NCI-H146 treated with DMSO at 0.1 percent for 48 hours (cell line): ENCODE measurements around the gene ZFP14.

ENCODE experiments used
- DNase-seq: peaks from one replicate; lab custom pipeline; 2025; ENCODE audit not compliant: unreplicated experiment; lab: John Stamatoyannopoulos, UW

ZFP14 gene

DNA sequence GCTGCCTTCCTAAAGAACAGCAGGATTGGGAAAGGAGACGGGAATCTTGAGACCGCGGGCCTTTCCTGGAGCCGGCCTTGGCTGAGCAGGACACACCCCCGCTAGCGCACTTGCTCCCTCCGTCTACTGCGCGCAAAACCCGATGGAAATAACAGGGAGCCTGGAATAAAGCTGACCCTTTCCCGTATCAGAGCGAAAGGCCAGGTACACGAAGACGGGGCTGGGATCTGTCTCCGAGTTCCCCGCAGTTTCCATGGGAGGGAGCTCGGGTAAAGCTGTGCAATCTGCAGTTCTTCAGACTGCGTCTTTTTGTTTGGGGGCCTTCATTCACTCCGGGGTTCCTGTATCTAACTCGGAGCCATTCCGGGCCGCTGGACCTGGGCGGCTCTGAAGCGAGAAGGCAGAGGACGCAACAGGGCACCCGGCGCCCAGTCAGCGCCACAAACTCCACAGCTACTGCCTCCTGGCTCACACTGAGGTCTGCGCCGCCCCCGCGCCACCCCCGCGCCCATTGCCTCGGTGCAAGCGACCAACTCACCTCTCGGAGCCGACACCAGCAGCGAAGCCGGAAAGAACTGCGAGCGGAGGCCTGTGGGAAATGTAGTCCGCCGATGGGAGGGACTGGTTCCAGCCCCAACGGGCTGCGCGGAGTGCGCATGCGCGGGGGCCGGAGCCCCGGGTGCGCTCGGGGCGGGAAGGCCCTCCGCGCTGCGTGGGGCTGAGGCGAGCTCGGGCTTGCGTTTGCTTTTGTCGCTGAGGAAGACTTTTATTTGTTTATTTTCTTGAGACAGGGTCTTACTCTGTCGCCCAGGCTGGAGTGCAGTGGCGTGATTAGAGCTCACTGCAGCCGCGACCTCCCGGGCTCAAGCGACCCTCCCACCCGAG is at the start of gene ZFP14:
ZFP14 (minus strand) TSS at position 577 of the 885 bp plus-strand sequence. CDS start 11,309 bp downstream, outside the sequence.
- DNase-seq: peak; percentile 90

DNA sequence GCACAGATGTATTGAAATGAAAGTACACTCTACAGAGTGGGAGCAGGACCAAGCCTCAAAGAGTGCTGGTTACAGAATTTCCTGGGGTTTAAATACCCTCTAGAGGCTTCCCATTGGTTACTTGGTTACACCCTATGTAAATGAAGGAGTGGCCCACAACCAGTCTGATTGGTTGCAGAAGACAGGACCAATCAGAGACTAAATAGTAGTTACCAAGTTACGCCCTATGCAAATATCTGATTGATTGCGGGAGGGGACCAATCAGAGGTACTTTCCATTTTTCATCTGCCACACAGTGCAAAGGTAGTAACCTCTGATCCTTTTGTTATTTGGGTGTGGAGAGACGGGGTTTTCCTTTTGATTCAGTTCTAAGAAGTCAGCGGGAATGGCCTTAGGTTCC is 44.9 kb upstream of the ZFP14 start:
- no peak for DNase-seq

DNA sequence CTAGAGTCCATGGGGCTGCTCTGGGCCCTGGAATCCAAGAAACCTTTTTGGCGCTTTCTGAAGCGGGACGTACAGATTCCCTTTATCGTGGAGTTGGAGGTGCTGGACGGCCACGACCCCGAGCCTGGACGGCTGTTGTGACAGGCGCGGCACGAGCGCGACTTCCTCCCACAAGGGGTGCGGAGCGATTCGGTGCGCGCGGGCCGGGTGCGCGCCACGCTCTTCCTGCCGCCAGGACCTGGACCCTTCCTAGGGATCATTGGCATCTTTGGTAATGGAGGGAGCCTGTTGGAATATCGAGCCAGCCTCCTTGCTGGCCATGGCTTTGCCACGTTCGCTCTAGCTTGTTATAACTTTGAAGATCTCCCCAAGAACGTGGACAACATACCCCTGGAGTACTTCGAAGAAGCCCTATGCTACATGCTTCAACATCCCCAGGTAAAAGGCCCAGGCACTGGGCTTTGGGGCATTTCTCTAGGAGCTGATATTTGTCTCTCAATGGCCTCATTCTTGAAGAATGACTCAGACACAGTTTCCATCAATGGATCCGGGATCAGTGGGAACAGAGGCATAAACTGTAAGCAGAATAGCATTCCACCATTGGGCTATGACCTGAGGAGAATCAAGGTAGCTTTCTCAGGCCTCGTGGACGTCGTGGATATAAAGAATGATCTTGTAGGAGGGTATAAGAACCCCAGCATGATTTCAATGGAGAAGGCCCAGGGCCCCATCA is 42.9 kb upstream of the ZFP14 start:
- DNase-seq: no peak

DNA sequence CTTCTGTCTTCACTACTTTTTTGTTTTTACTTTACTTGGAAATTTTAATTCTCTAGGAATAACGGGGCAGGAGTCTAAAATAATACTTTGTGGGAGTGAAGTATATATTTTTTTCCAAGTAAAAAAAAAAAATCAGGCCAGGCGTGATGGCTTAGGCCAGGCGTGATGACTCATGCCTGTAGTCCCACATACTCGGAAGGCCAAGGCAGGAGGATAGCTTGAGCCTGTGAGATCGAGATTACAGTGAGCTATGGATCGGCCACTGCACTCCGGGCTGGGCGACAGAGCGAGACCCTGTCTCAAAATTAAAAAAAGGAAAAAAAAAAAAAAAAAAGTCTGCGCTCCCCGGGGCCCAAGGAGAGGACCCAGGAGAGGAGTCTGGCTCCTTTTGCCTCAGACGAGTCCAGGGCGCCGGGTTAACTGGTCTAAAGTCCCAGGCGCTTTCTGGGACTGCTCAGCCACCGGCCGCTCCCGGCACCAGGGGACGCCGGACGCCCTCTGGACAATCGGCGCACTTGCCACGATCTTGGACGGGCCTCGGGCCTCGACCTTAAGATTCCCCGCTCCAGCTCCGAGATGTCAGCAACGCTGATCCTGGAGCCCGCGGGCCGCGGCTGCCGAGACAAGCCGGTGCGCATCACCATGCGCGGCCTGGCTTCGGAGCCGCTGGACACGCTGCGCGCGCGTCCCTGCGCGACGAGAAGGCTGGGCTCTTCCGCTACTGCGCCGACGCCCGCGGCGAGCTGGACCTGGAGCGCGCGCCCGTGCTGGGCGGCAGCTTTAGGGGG is 42.2 kb upstream of the ZFP14 start:
- no peak for DNase-seq

DNA sequence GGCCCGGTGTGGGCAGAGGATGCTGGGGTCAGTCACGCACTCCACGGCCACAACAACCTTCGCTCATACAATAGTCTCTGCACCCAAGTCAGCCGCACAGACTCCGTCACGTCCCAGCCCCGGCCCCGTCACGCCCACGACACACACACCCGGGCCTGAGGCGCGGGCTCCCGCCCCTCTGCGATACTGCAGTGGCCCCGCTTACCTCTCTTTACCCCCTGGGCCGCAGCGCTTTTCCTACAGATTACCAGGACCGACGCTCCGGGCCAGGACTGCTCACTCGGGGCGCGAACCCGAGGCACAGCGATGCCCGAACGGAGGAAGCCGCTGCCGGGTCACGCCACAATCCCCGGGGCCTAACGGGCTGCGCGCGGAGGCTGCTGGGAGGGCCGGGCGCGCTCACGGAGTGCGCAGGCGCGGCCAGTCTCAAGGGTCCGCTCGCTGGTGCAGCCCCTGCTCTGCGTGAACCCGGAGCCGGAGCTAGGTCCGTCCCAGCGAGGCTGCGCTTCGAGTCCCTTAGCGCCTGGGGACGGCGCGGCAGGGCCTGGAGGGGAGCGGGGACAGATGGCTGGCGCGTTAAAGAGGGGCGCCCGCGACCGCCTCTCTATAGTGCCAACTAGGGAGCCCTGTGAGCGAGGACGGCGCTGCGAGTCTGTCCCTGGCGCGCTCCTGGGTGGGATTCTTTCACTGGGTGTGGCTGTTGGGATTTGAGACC is 39.4 kb upstream of the ZFP14 start, which contains the start of gene ZFP82:
ZFP82 (minus strand) TSS at position 358 of the 715 bp plus-strand sequence. CDS start 8,855 bp downstream, outside the sequence.
- DNase-seq: peak; percentile 29

DNA sequence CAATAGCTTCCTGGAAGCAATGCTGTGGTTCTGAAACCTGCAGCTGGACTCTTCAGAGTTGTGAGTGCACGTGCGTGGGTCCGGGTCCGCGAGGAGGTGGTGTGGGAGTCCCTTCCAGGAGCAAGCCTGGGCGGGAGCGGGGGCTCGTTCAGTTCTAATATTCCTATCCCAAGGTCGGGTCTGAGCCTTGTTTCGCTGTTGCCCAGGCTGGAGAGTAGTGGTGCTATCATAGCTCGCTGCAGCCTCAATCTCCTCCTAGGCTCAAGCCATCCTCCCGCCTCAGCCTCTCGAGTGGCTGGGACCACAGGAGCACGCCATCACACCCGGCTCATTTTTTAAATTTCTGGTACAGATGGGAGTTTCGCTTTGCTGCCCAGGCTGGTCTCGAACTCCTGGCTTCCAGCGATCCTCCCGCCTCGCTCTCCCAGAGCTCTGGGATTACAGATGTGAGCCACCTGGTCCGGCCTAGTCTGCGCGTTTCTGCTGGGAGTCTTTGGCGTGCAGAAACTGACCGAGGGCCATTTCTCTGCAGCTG is 38.8 kb upstream of the ZFP14 start:
- DNase-seq: no peak

DNA sequence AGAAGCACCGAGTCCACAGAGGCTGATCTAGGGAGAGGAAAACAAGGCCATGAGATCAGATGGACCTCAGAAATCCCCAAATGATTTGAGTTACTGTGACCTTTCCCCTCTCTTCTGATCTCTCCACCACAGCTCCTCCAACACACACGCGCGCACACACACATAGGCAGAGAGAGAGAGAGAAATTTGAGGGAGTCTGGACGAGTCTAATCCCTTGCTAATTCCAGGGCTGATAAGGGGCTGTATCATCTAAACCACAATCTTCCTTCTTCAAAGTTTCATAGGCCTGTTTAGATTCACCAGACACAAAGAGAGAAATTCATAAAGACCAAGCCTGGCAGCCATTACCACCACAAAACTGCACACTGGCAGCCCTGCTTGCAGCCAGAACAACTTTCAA is 30.8 kb upstream of the ZFP14 start:
- no peak for DNase-seq

DNA sequence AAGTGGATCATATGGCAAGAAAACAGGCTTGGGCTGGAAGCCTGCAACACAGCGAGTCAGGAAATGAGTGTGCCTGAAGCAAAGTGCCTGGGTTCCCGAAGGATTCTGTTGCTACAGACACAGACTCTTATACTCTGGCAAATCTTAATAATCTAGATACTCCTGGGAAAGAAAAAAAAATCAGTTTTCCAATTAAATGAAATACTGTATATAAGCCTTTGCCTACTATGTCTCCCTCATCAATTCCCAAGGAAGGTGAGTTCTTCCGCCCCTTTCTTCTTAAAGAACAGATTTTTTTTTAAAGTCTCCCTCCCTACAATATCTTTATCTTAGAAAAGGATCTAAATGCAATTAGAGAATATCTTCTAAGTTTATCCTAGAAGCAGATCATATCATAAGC is 29.1 kb upstream of the ZFP14 start:
- DNase-seq: no peak

DNA sequence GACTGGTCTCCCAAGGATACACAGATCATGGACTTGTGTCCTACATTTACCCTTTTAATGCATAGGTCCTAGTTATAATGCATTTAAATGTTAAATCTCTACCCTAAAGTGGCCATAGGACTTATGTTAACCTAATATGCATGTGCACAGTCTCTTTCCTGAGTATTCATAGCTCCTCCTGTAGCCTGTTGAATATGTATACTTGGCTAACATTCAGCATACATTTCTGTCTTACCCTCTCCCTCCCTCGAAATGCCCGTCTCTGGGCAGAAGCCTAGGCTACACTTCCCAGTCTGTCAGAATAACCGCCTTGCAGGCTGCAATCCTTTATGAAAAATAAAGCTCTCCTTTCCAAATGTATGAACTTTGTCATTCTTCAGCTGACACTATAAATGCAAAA is 25.5 kb upstream of the ZFP14 start:
- no peak for DNase-seq

DNA sequence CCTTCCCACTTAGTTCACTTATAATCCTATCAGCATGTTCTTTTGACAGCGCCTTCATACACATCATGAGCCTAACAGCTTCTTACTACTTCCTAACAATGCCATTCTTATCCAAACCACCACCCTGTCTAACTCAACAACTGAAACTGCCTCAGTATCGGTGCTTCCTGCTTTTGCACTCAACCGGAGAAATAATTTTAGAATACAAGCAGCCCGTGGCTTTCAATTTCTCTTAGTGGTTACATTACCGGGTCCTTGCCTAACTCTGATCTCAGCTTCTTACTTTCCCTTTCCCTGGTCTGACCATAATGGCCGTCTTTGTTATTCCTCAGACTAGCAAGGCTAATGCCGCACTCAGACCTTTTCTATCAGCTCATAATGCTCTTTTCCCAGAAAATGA is 22.5 kb upstream of the ZFP14 start:
- DNase-seq: no peak

DNA sequence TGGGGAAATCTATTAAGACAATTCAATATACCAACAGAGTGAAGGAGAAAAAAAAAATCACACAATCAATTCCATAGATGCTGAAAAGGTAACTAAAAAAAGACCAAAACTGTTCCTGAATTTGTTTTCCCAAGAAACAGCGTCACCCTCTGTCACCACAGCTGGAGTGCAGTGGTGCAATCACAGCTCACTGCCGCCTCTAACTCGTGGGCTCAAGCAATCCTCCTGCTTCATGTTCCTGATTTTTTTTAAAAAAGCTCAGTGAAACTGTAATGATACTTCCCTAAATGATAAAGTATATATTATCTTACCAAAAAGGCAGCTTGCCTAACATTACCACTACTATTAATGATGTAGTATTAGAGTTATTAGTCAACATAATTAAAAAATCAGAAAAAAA is 19.6 kb upstream of the ZFP14 start:
- no peak for DNase-seq

DNA sequence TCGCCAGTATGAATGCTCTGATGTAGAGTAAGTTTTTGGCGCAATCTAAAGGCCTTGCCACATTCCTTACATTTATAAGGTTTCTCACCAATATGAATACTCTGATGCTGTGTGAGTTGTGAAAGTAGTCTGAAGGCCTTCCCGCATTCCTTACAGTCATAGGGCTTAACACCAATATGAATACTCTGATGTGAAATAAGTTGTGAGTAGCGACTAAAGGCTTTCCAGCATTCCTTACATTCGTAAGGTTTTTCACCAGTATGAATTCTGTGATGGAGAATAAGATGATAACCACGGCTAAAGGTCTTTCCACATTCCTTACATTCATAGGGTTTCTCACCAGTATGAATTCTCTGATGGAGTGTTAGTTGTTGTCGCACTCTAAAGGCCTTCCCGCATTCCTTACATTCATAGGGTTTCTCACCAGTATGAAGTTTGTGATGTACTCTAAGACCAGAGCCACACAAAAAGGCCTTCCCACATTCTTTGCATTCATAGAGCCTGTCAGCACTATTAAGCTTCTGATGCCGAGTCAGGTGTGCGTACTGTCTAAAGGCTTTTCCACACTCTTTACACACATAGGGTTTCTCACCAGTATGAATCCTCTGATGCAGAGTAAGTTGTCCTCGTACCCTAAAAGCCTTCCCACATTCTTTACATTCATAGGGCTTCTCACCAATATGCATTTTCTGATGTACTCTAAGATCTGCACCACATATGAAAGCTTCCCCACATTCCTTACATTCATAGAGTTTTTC is 14.1 kb upstream of the ZFP14 start:
- no peak for DNase-seq

DNA sequence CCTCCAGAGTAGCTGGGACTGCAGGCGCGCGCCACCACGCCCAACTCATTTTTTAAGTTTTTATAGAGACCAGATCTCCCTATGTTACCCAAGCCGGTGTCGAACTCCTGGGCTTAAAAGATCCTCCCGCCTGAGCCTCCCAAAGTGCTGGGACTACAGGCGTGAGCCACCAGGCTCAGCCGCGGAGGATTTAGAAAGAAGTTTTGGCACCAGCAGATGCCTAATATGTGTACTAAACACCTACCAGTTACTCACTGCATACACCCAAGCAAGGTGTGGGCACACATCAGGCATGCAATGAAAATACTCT is 464 bp upstream of the ZFP14 start:
- no peak for DNase-seq

DNA sequence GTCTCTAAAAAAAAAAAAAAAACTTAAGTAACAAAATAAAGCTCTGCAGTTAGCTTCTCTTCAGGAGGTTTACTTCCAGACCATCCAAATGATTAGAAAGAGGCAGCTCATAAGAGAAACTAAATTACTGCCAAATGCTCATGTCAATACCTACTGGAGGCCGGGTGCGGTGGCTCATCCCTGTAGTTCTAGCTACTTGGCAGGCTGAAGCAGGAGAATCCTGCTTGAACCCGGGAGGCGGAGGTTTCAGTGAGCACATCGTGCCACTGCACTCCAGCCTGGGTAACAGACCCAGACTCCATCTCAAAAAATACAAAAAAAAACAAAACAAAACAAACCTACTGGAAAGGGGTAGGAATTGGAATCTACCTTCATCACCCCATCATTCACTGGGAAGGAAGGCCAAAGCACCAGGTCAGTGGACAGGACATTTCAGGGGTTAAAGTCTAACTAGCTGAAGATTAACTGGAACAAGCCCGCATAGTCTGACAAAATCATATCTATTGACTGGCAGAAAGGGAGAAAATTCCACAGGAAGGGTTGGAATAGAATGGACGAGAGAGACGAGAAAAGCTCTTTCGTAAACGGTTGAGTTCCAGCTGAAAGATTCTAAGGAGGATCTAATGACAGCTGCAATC is 1.3 kb downstream of the ZFP14 start:
- no peak for DNase-seq

DNA sequence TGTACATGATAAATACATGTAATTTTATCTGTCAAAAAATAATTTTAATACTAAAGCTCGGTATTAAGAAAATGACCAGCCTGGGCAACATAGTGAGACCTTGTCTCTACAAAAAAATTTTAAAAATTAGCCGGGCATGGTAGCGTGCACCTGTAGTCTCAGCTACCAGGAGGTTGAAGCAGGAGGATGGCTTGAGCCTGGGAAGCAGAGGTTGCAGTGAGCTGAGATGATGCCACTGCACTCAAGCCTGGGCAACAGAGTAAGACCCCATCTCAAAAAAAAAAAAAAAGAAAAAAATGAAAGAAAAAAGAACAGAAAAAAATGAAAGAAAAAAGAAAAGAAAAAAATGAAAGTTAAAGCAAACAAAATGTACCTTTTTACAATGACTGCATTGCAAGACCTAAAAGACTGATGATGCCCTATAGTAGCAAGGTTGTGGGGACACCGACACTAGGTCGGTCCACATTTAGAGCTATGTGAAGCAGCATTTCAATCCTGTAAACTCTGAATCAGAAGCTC is 5.3 kb downstream of the ZFP14 start:
- no peak for DNase-seq

DNA sequence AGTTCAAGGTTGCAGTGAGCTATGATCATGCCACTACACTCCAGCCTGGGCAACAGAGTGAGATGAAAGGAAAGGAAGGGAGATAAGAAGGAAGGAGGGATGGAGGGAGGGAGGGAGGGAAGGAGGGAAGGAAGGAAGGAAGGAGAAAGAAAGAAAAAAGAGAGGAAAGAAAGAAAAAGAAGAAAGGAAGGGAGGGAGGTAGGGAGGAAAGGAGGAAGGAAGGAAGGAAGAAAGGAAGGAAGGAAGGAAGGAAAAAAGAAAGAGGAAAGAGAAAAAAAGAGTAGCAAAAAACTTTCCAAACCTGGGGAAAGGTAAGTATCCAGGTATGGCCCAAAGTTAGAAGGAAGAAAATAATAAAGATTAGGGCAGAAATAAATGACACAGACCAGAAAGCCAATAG is 7.1 kb downstream of the ZFP14 start:
- DNase-seq: no peak

DNA sequence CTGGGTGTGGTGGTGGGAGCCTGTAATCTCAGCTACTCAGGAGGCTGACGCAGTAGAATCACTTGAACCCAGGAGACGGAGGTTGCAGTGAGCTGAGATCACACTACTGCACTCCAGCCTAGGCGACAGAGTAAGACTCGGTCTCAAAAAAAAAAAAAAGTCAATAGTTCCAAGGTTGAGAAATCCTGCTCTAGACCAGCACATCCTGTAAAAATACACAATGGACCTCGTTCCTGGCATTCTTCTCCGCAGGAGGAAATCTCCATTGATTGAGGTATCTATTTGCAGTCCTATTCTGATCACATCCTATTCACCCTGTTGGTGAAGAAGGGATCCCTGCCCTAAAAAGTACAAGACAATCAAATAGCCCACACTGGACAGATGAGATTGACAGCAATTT is 15.2 kb downstream of the ZFP14 start:
- no peak for DNase-seq

DNA sequence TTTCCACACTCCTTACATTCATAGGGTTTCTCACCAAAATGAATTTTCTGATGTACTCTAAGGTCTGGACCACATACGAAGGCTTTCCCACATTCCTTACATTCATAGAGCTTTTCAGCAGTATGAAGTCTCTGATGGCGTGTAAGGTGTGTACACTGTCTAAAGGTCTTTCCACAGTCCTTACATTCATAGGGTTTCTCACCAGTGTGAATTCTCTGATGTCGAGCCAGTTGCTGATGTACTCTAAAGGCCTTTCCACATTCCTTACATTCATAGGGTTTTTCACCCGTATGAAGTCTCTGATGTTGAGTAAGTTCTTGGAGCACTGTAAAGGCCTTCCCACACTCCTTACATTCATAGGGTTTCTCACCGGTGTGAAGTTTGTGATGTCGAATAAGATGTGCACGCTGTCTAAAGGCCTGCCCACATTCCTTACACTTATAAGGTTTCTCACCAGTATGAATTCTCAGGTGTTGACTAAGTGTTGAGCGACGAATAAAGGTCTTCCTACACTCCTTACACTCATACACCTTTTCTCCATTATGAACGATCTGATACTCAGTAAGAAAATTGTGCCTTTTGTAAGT is 38.1 kb downstream of the ZFP14 start:
- DNase-seq: no peak
